CD14-positive monocyte (primary cell): ENCODE data around the gene FGF6. TPM values are rescaled to one million over a fixed set of nuclear protein-coding genes. Genes with fewer than 3 reads are reported as not detected.

Source experiments
- DNase-seq, 3 donors: peaks; one replicate each; pipeline ENCODE4 v3.0.0-alpha.2; 2011 to 2022
- H2AFZ ChIP-seq: 2 replicates; pipeline ENCODE4 v1.6.0; 2012; ENCODE audit warnings: mild to moderate bottlenecking, low read depth, low read length, inconsistent platforms; ENCODE audit not compliant: insufficient read depth, poor library complexity, severe bottlenecking
- H3K27ac ChIP-seq, 2 donors: 1 replicate in 1 of 2; 2 replicates in 1 of 2; pipeline ENCODE4 v1.5.1; 2012 to 2013; ENCODE audit warnings: low read length in 2 of 2, control low read depth in 1 of 2, inconsistent platforms in 1 of 2, low read depth in 1 of 2, mild to moderate bottlenecking in 1 of 2
- H3K27me3 ChIP-seq, 2 donors: one replicate each; pipeline versions ENCODE4 v1.6.0 to v1.6.1; 2011 to 2013; ENCODE audit warnings: low read length in 2 of 2; ENCODE audit not compliant: control insufficient read depth in 2 of 2, insufficient read depth in 2 of 2
- H3K36me3 ChIP-seq, 2 donors: replicated peaks in 1 of 2; 1 replicate in 1 of 2; 2 replicates in 1 of 2; pipeline versions ENCODE4 v1.5.1 to v1.6.1; 2012 to 2013; ENCODE audit warnings: low read length in 2 of 2, control low read depth in 1 of 2, inconsistent platforms in 1 of 2, mild to moderate bottlenecking in 1 of 2; ENCODE audit not compliant: insufficient read depth in 2 of 2, control insufficient read depth in 1 of 2
- H3K4me1 ChIP-seq, 2 donors: 1 replicate in 1 of 2; 2 replicates in 1 of 2; pipeline versions ENCODE4 v1.5.1 to v1.6.1; 2012 to 2013; ENCODE audit warnings: low read length in 2 of 2, control low read depth in 1 of 2, inconsistent platforms in 1 of 2, mild to moderate bottlenecking in 1 of 2, moderate library complexity in 1 of 2; ENCODE audit not compliant: insufficient read depth in 2 of 2, control insufficient read depth in 1 of 2
- H3K4me2 ChIP-seq: replicated peaks from 2 replicates; pipeline ENCODE3; 2012; ENCODE audit warnings: low read length, moderate library complexity, mild to moderate bottlenecking; ENCODE audit not compliant: poor library complexity, severe bottlenecking; ENCODE audit errors: extremely low read depth
- H3K4me3 ChIP-seq, 3 experiments: fragments of 200-600 bp in 1 of 3; sonication (generic) in 1 of 3; replicated peaks in 1 of 3; 1 replicate in 2 of 3; 2 replicates in 1 of 3; pipeline ENCODE4 v1.5.1; 2011 to 2013; ENCODE audit warnings: low read length in 3 of 3, mild to moderate bottlenecking in 3 of 3, control low read depth in 2 of 3, low read depth in 2 of 3, inconsistent platforms in 1 of 3, moderate library complexity in 1 of 3
- H3K79me2 ChIP-seq: 2 replicates; pipeline ENCODE4 v1.6.0; 2012; ENCODE audit warnings: mild to moderate bottlenecking, control low read depth, inconsistent platforms, low read length, moderate library complexity; ENCODE audit not compliant: insufficient read depth
- H3K9ac ChIP-seq: 2 replicates; pipeline ENCODE4 v1.6.0; 2017; ENCODE audit warnings: low read length, mild to moderate bottlenecking; ENCODE audit not compliant: insufficient read depth, poor library complexity, severe bottlenecking
- H3K9me3 ChIP-seq, 2 donors: replicated peaks in 1 of 2; 1 replicate in 1 of 2; 2 replicates in 1 of 2; pipeline versions ENCODE4 v1.5.1 to v1.6.1; 2012 to 2013; ENCODE audit warnings: low read length in 2 of 2, control low read depth in 1 of 2; ENCODE audit not compliant: control insufficient read depth in 1 of 2, insufficient read depth in 1 of 2
- H4K20me1 ChIP-seq: 2 replicates; pipeline ENCODE4 v1.6.0; 2012; ENCODE audit warnings: mild to moderate bottlenecking, low read length, control low read depth, moderate library complexity; ENCODE audit not compliant: insufficient read depth
- H3K27ac Mint-ChIP-seq, 7 donors: one replicate each; pipeline ENCODE4 v1.8.0; 2020; ENCODE audit warnings: mild to moderate bottlenecking in 7 of 7, mixed read lengths in 7 of 7, moderate library complexity in 6 of 7, inconsistent platforms in 2 of 7
- H3K27me3 Mint-ChIP-seq, 3 donors: one replicate each; pipeline ENCODE4 v1.8.0; 2021 to 2022; ENCODE audit warnings: low read depth in 3 of 3, mild to moderate bottlenecking in 3 of 3, mixed read lengths in 3 of 3, moderate library complexity in 3 of 3, inconsistent platforms in 1 of 3
- H3K36me3 Mint-ChIP-seq, 2 donors: one replicate each; pipeline ENCODE4 v1.8.0; 2020; ENCODE audit warnings: mixed read lengths in 2 of 2, inconsistent platforms in 1 of 2, mild to moderate bottlenecking in 1 of 2
- H3K4me1 Mint-ChIP-seq: one replicate; pipeline ENCODE4 v1.8.0; 2020; ENCODE audit warnings: mild to moderate bottlenecking, mixed read lengths
- H3K4me3 Mint-ChIP-seq, 2 donors: one replicate each; pipeline ENCODE4 v1.8.0; 2020; ENCODE audit warnings: mild to moderate bottlenecking in 2 of 2, mixed read lengths in 2 of 2, moderate library complexity in 1 of 2
- H3K9me3 Mint-ChIP-seq, 7 donors: one replicate each; pipeline ENCODE4 v1.8.0; 2020 to 2022; ENCODE audit warnings: mixed read lengths in 7 of 7, mild to moderate bottlenecking in 6 of 7, moderate library complexity in 6 of 7, inconsistent platforms in 2 of 7
- CTCF ChIP-seq: fragments of 200-600 bp; IDR thresholded peaks from one replicate; pipeline ENCODE4 v1.8.0; 2022; ENCODE audit warnings: antibody characterized with exemption, mild to moderate bottlenecking
- WGBS: methylation state at CpG from one replicate; pipeline ENCODE4 v1.1.5; 2013; ENCODE audit warnings: missing lambda C conversion rate; ENCODE audit not compliant: insufficient coverage; 5-methylcytosine and 5-hydroxymethylcytosine counted together
- intact Hi-C, 2 donors: fragments of 100-400 bp; cut with micrococcal nuclease; formaldehyde crosslinking; loops; one replicate each; pipeline versions ENCODE4 v1.15.0 to v1.15.1; 2023
- polyA plus RNA-seq, 3 donors: library from polyadenylated mRNA; depleted of rRNA in 1 of 3; unstranded in 2 of 3; stranded (reverse) in 1 of 3; fragments of 300-500 nt in 2 of 3; fragments of >200 nt in 1 of 3; fragmentation: Illumina TruSeq in 2 of 3; gene quantifications; 1 replicate in 2 of 3; 2 replicates in 1 of 3; pipeline ENCODE4 v1.2.3, GENCODE V29; 2012 to 2021

FGF6 gene
- polyA plus RNA-seq, 3 donors = not detected

- DNase-seq = no peak
- intact Hi-C loops = no loop called here
- Histone ChIP-seq H3K4me1 (no peaks in the 10 kb centered on the region), H3K27me3 (peaks cover 0 to 10% of the 10 kb centered on the region in 2 donors), H3K79me2 (no peaks in the 10 kb centered on the region), H3K4me3 (no peak overlapping the region), H3K27ac (no peak overlapping the region), H3K9me3 (no peaks in the 10 kb centered on the region), H4K20me1 (no peaks in the 10 kb centered on the region), H3K4me2 (no peak overlapping the region), H3K36me3 (no peaks in the 10 kb centered on the region), H2AFZ (no peak overlapping the region), H3K9ac (no peak overlapping the region)
- no CpG with 5 or more reads among the region's 1 CpG for WGBS
- TF ChIP-seq CTCF = no peak
- Mint-ChIP-seq H3K9me3 (peaks cover 0 to 2% (median 0%) of the 10 kb centered on the region in 7 donors), H3K36me3 (no peaks in the 10 kb centered on the region), H3K27ac (no peak overlapping the region), H3K4me3 (no peak overlapping the region), H3K4me1 (no peaks in the 10 kb centered on the region), H3K27me3 (peaks cover 12 to 17% (median 16%) of the 10 kb centered on the region in 3 donors)
Observed at GRCh38 chr12:4388032-4388431, 57.6 kb downstream of the FGF6 start.

- Histone ChIP-seq H3K4me2 (no peak overlapping the region), H3K79me2 (no peaks in the 10 kb centered on the region), H2AFZ (no peak overlapping the region), H3K36me3 (no peaks in the 10 kb centered on the region), H3K27me3 (peaks cover 0 to 9% of the 10 kb centered on the region in 2 donors), H3K4me1 (no peaks in the 10 kb centered on the region), H3K27ac (no peak overlapping the region), H4K20me1 (no peaks in the 10 kb centered on the region), H3K9ac (no peak overlapping the region), H3K4me3 (no peak overlapping the region), H3K9me3 (no peaks in the 10 kb centered on the region)
- intact Hi-C loops = loop anchor here in 1 of 2 donors (2.0 kb wide), 1 partner anchor 21 kb away; no protein-coding TSS in a partner anchor
- H3K36me3 Mint-ChIP-seq = no peaks in the 10 kb centered on the region
- no peak for TF ChIP-seq CTCF
- WGBS = 94% methylated on average over 2 of the region's 5 CpGs
- no peak overlapping the region for H3K4me3 Mint-ChIP-seq
- no peak overlapping the region for H3K27ac Mint-ChIP-seq
- H3K9me3 Mint-ChIP-seq = peaks cover 0 to 2% (median 0%) of the 10 kb centered on the region in 7 donors
- H3K4me1 Mint-ChIP-seq = no peaks in the 10 kb centered on the region
- no peak for DNase-seq
- H3K27me3 Mint-ChIP-seq = peaks cover 9 to 15% (median 12%) of the 10 kb centered on the region in 3 donors
Observed at GRCh38 chr12:4387607-4388006, 58.0 kb downstream of the FGF6 start.
